A204.1 (cell line): ENCODE data around the gene DENND1A.
"Not testable (repeated sequence)": the region's sequence is repeated elsewhere in the genome, so short reads cannot be mapped to it uniquely, and the experiment has no call there.

Experiments
- FAIRE-seq: peaks from 2 replicates; lab custom pipeline; 2012; peaks lifted over from hg19 to GRCh38; lab: Jason Lieb, UNC

The DENND1A gene

GRCh38 chr9:123929870-123930831 lies at the start of gene DENND1A:
DENND1A (minus strand) TSS chr9:123930126; CDS start chr9:123929905, 221 bp downstream.
- no peak for FAIRE-seq

GRCh38 chr9:123978981-123979380 lies 49.1 kb upstream of the DENND1A start:
- no peak for FAIRE-seq

GRCh38 chr9:123976579-123976978 lies 46.7 kb upstream of the DENND1A start:
- not testable (repeated sequence) for FAIRE-seq

- no peak for FAIRE-seq
These were observed 45.9 kb upstream of the DENND1A start for GRCh38 chr9:123975871-123976270.

- FAIRE-seq: no peak
These were observed 44.5 kb upstream of the DENND1A start for GRCh38 chr9:123974471-123974870.

- no peak for FAIRE-seq
These were observed 43.8 kb upstream of the DENND1A start for GRCh38 chr9:123973590-123974223.

- no peak for FAIRE-seq
These were observed 42.7 kb upstream of the DENND1A start for GRCh38 chr9:123972618-123973017.

- FAIRE-seq: no peak
These were observed 37.4 kb upstream of the DENND1A start for GRCh38 chr9:123967323-123967722.

- no peak for FAIRE-seq
These were observed 36.1 kb upstream of the DENND1A start for GRCh38 chr9:123965801-123966686.

- FAIRE-seq: no peak
These were observed 34.8 kb upstream of the DENND1A start for GRCh38 chr9:123964761-123965160.

GRCh38 chr9:123960965-123961364 lies 31.0 kb upstream of the DENND1A start:
- FAIRE-seq: no peak

GRCh38 chr9:123960366-123960765 lies 30.4 kb upstream of the DENND1A start:
- FAIRE-seq: no peak

- no peak for FAIRE-seq
These were observed 29.9 kb upstream of the DENND1A start for GRCh38 chr9:123959787-123960186.

GRCh38 chr9:123957731-123958130 lies 27.8 kb upstream of the DENND1A start:
- FAIRE-seq: no peak

- FAIRE-seq: no peak
These were observed 27.3 kb upstream of the DENND1A start for GRCh38 chr9:123957168-123957721.

- no peak for FAIRE-seq
These were observed 25.7 kb upstream of the DENND1A start for GRCh38 chr9:123955637-123956036.

- no peak for FAIRE-seq
These were observed 24.8 kb upstream of the DENND1A start for GRCh38 chr9:123954518-123955280.

GRCh38 chr9:123952641-123953495 lies 22.9 kb upstream of the DENND1A start:
- no peak for FAIRE-seq

GRCh38 chr9:123948286-123948685 lies 18.4 kb upstream of the DENND1A start:
- no peak for FAIRE-seq

- no peak for FAIRE-seq
These were observed 17.4 kb upstream of the DENND1A start for GRCh38 chr9:123947326-123947725.
